Suprapubic skin (tissue), 4 donors: ENCODE results near the gene GABRR3.

Source experiments
- CTCF ChIP-seq, 2 donors: fragments of 200-600 bp in 1 of 2; fragments of 450-650 bp in 1 of 2; sonication (generic) in 1 of 2; IDR thresholded peaks; one replicate each; pipeline ENCODE4 v1.5.1; 2016 to 2019; ENCODE audit warnings: antibody characterized with exemption in 2 of 2, mild to moderate bottlenecking in 1 of 2, moderate library complexity in 1 of 2
- EP300 ChIP-seq: sonication (generic); formaldehyde crosslinking; IDR thresholded peaks from one replicate; pipeline ENCODE4 v1.6.1; 2017; ENCODE audit warnings: antibody characterized with exemption
- POLR2A ChIP-seq, 2 donors: fragments of 450-650 bp; IDR thresholded peaks; one replicate each; pipeline ENCODE4 v1.6.1; 2017; ENCODE audit warnings: antibody characterized with exemption in 2 of 2, mild to moderate bottlenecking in 2 of 2, moderate library complexity in 2 of 2
- POLR2AphosphoS5 ChIP-seq, 3 donors: sonication (generic); formaldehyde crosslinking; IDR thresholded peaks; one replicate each; pipeline ENCODE4 v1.6.1; 2017; ENCODE audit warnings: antibody characterized with exemption in 3 of 3

GRCh38 chr3:97990624-97991292 lies 44.4 kb downstream of the GABRR3 start:
- TF ChIP-seq EP300 (no peak), CTCF (IDR thresholded peaks at IDR 0.05) (no peak), POLR2A (IDR thresholded peaks at IDR 0.05) (no peak), POLR2AphosphoS5 (IDR thresholded peaks at IDR 0.05) (no peak)
